ENCODE results near the gene DOCK10.

DNA sequence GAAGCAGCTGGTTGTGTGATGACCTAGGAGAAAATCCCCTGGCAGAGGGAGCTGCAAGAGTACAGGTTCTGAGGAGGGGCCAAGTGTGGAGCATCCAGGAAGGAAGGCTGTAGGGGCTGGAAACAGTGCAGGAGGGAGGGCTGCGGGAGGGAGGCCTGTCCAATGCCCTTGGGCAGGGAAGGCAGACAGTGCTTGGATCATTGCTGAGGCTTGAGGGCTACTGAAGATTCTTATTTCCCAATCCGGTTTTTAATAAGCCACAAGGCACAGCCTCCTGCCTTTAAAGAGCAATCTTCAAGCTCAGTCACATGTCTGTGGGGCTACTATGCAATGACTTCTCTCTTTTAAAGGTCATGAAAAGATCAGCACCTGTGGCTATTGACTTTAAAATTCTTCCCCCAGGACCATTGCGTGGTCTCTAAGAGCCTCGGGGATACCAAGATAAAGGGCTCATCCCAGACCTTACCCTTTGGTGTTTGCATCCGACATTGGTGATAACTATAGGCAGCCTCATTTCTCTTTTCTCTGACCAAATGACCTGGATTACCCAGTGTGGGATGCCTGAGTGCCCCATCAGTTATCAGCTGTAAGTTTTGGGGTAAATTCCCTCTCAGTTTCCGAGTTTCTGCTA lies 149.6 kb downstream of the DOCK10 start:
- TF ChIP-seq ZNF670 (tag by site-specific recombination; IDR thresholded peaks at IDR 0.05; ENCODE audit: low read depth) (no peak), ZNF792 (tag by site-specific recombination; IDR thresholded peaks at IDR 0.05) (no peak), ZNF335 (tag by site-specific recombination; conservative IDR thresholded peaks at IDR 0.05) (no peak), ZNF426 (tag by site-specific recombination; IDR thresholded peaks at IDR 0.05) (no peak), ZNF19 (tag by site-specific recombination; IDR thresholded peaks at IDR 0.05; ENCODE audit: low read depth) (no peak), ZNF266 (tag by site-specific recombination; IDR thresholded peaks at IDR 0.05; ENCODE audit: low read depth) (no peak), HOXA7 (CRISPR knock-in tag; IDR thresholded peaks at IDR 0.05; ENCODE audit: borderline replicate concordance) (no peak), ZNF138 (tag by site-specific recombination; IDR thresholded peaks at IDR 0.05; ENCODE audit: borderline replicate concordance) (no peak), TCF7L2 (IDR thresholded peaks at IDR 0.05; ENCODE audit: borderline replicate concordance, low read depth, low read length) (no peak), ZNF174 (tag by site-specific recombination; IDR thresholded peaks at IDR 0.05) (no peak)
- TF ChIP-seq, protein P1, sequence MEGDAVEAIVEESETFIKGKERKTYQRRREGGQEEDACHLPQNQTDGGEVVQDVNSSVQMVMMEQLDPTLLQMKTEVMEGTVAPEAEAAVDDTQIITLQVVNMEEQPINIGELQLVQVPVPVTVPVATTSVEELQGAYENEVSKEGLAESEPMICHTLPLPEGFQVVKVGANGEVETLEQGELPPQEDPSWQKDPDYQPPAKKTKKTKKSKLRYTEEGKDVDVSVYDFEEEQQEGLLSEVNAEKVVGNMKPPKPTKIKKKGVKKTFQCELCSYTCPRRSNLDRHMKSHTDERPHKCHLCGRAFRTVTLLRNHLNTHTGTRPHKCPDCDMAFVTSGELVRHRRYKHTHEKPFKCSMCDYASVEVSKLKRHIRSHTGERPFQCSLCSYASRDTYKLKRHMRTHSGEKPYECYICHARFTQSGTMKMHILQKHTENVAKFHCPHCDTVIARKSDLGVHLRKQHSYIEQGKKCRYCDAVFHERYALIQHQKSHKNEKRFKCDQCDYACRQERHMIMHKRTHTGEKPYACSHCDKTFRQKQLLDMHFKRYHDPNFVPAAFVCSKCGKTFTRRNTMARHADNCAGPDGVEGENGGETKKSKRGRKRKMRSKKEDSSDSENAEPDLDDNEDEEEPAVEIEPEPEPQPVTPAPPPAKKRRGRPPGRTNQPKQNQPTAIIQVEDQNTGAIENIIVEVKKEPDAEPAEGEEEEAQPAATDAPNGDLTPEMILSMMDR (tag by site-specific recombination; IDR thresholded peaks at IDR 0.05): no peak
- TF ChIP-seq, protein P2, sequence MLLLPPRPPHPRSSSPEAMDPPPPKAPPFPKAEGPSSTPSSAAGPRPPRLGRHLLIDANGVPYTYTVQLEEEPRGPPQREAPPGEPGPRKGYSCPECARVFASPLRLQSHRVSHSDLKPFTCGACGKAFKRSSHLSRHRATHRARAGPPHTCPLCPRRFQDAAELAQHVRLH (tag by site-specific recombination; IDR thresholded peaks at IDR 0.05): no peak
- TF ChIP-seq, protein P3, sequence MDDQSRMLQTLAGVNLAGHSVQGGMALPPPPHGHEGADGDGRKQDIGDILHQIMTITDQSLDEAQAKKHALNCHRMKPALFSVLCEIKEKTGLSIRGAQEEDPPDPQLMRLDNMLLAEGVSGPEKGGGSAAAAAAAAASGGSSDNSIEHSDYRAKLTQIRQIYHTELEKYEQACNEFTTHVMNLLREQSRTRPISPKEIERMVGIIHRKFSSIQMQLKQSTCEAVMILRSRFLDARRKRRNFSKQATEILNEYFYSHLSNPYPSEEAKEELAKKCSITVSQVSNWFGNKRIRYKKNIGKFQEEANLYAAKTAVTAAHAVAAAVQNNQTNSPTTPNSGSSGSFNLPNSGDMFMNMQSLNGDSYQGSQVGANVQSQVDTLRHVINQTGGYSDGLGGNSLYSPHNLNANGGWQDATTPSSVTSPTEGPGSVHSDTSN (CRISPR knock-in tag; IDR thresholded peaks at IDR 0.05): no peak
